ENCODE results near the gene NOM1. TPM values are rescaled to one million over a fixed set of nuclear protein-coding genes. Genes with fewer than 3 reads are reported as not detected.

Gene NOM1
- total RNA-seq, 4 donors from 2014 or later: 2.6 to 26.2 (median 20.4) TPM

DNA sequence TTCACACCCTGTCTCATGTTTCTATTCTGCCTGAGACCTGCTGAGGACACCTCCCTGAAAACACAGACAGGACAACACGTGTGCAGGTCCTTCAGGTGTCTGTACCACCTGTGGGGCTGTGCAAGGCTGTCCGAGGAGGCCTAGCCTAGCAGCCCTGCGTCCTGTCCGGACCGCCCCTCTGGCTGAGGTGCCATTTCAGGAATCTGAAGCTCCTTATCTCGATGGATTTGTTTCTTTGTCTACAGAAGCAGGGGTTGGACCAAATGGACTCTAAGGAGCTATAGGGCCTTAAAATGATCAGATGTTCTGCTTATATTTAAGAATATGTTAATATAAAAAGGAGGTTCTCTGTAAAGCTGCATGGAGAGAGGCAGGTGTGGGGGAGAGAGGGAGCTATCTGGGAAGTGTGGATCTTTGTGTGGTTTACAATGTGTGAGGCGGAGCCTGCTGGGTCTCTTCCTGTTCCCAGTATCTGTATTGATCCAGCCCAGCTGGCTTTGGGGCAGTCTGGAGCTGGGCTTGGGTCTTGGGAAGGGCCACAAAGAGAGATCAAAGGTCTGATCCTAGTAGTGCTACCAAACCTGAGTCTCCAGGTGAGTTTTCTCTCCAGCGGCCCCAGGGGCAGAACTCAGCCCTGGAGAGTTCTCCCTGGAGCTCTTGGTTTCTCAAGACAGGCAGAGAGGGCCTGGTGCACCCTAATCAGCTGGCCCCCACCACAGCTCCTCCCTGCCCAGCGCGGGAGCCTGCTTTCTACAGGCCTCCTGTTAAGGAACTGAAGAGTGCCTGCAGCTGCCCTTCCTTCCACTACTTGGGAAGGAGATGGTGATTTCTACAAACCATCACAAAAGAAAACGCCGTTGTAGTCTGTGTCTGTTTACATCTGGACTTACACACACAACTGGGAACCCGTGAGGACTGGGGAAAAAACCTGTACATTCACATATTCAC lies 64.4 kb downstream of the NOM1 start:
- Histone ChIP-seq H3K27ac (no peak overlapping the region), H3K36me3 (no peaks in the 10 kb centered on the region), H3K4me1 (peaks cover 0 to 16% of the 10 kb centered on the region in 2 donors), H3K4me3 (no peak overlapping the region), H3K27me3 (peaks cover 7 to 40% of the 10 kb centered on the region in 2 donors), H3K9me3 (no peaks in the 10 kb centered on the region)
- no peak for DNase-seq
- intact Hi-C loops (cut with DNase I; ENCODE audit: low total_unique reads): no loop called here
- no peak for TF ChIP-seq POLR2A (IDR thresholded peaks at IDR 0.05)
- TF ChIP-seq, protein P1, sequence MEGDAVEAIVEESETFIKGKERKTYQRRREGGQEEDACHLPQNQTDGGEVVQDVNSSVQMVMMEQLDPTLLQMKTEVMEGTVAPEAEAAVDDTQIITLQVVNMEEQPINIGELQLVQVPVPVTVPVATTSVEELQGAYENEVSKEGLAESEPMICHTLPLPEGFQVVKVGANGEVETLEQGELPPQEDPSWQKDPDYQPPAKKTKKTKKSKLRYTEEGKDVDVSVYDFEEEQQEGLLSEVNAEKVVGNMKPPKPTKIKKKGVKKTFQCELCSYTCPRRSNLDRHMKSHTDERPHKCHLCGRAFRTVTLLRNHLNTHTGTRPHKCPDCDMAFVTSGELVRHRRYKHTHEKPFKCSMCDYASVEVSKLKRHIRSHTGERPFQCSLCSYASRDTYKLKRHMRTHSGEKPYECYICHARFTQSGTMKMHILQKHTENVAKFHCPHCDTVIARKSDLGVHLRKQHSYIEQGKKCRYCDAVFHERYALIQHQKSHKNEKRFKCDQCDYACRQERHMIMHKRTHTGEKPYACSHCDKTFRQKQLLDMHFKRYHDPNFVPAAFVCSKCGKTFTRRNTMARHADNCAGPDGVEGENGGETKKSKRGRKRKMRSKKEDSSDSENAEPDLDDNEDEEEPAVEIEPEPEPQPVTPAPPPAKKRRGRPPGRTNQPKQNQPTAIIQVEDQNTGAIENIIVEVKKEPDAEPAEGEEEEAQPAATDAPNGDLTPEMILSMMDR (IDR thresholded peaks at IDR 0.05): no peak

DNA sequence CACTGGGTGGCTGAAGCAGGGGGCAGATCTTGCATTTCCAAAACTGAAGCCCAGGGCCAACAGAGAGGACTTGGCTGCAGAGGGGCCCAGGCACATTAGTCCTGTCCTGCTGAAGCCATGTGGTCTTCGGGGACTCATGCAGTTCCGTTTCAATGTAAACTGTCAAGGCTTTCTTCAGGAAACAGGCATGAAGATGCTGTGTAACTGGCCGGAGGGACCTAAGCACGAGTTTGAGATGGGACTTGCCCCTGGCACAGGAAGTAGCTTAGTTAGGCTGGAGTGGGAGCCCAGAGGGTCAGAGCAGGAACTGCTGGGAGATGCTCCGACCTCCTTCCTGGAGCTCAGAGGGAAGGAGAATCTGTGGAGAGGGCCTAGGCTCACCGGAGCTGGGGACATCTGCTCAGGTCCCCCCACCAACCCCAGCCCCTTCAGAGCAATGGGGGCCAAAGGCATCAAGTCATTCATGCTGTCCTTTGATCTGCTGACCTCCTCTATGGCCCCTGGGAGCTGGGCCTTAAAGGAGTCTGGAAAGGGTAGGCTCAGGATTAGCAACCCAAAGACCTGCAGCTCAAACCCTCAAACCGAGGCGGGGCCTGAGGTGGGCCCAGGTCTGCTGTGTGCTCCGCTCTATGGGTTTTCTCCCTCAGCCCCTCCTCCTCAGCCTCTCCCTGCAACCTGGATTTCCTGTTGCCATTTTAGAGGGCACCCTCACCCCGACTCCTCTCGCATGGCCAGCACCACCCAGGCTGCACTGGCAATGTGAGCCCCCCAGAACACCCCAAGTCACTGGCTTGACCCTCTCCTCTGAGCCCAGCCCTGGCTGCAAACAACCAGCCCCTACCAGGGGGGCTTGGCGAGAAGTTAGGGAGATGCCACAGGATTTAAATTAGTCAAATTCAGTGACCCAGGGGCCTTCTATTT lies 65.4 kb downstream of the NOM1 start:
- TF ChIP-seq POLR2A (IDR thresholded peaks at IDR 0.05): no peak
- TF ChIP-seq, protein P1 (IDR thresholded peaks at IDR 0.05): no peak
- Histone ChIP-seq H3K36me3 (no peaks in the 10 kb centered on the region), H3K27ac (no peak overlapping the region), H3K4me3 (no peak overlapping the region), H3K4me1 (peaks cover 0 to 16% of the 10 kb centered on the region in 2 donors), H3K9me3 (no peaks in the 10 kb centered on the region), H3K27me3 (peaks cover 7 to 44% of the 10 kb centered on the region in 2 donors)
- no peak for DNase-seq
- intact Hi-C loops (cut with DNase I; ENCODE audit: low total_unique reads): no loop called here

DNA sequence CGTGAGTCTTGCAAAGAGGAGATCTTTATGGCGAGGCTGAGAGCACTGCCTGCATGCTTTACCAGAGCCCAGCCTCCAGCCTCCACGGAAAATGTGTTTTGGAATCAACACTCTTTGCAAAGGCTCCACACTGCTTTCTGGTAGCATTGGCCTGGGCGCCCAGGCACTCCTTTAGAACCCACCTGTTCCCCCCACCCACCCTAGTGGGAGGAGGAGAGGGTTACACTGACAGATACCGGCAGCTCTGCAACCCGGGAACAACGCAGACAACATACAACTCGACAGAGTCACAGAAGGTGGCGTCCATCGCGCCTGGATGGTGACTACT lies 66.5 kb downstream of the NOM1 start:
- intact Hi-C loops (cut with DNase I; ENCODE audit: low total_unique reads): no loop called here

DNA sequence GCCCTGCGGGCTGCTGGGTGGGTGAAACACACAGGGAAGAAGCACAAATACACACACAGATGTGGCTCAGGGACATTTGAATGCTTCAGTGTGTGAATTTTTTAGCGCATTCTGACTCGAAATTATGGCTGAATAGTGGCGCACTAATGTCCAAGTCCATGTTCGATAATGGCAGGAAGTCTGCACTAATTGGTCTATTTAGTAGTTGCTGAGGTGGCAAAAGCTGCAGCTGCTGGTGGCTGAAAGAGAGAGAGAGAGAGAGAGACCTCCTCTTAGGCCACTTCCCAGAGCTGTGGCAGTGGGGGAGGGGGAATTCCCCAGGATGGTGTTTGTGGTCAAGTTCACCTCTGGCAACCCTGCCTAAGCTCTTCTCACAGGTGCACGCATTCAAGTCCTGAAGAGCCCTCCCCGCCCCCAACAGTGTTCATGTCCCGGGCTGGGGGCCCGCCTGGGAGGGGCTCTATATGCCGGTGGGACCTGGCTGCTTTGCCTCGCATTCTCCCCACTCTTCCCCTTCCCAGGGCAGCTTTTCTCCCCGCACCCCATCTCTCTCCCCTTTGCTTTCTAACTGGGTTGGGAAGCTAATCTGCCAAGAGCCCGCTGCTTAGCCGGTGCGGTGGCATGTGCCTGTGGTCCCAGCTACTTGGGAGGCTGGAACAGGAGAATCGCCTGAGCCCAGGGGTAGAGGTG lies 67.0 kb downstream of the NOM1 start:
- H3K27ac ChIP-seq: no peak overlapping the region
- intact Hi-C loops (cut with DNase I; ENCODE audit: low total_unique reads): no loop called here
- H3K4me3 ChIP-seq: no peak overlapping the region
- peaks cover 21 to 50% of the 10 kb centered on the region in 2 donors for H3K27me3 ChIP-seq
- TF ChIP-seq POLR2A (IDR thresholded peaks at IDR 0.05): no peak
- TF ChIP-seq, protein P1 (IDR thresholded peaks at IDR 0.05): no peak
- no peaks in the 10 kb centered on the region for H3K36me3 ChIP-seq
- H3K4me1 ChIP-seq: peaks cover 0 to 8% of the 10 kb centered on the region in 2 donors
- DNase-seq: no peak
- no peaks in the 10 kb centered on the region for H3K9me3 ChIP-seq

More for the DNA sequence above, 66.5 kb downstream of the NOM1 start:
- Histone ChIP-seq H3K27ac (no peak overlapping the region), H3K9me3 (no peaks in the 10 kb centered on the region), H3K4me1 (peaks cover 0 to 8% of the 10 kb centered on the region in 2 donors), H3K4me3 (no peak overlapping the region), H3K27me3 (peaks cover 18 to 53% of the 10 kb centered on the region in 2 donors), H3K36me3 (no peaks in the 10 kb centered on the region)
- TF ChIP-seq POLR2A (IDR thresholded peaks at IDR 0.05): no peak
- TF ChIP-seq, protein P1 (IDR thresholded peaks at IDR 0.05): no peak
- DNase-seq: no peak

Data from uterus (tissue), 4 donors.